Smooth muscle cell of the brain vasculature (primary cell): ENCODE data around the gene TNS3.

Experiments
- DNase-seq: peaks from one replicate; pipeline ENCODE4 v3.0.0-alpha.2; 2012; ENCODE audit warnings: low read depth, low spot score

TNS3 gene

DNA sequence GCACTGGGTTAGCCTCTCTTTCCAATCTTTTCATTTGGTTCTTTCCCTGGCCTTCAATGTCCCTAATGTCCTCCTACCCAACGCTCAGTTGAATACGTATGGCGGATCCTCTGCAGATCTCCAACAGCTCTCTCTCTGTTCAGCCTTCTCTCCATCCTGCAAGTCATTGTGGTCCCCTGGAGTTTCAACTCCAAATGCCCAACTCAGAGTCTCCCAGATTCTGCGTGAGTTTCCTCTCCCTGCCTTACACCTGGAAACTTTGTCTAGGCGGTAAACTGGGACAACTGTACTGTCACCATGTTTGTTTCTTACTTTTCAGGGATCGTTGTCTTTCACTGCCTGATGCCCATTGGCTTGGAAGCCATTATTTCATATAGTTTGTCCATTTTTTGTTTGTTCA is 273.1 kb downstream of the TNS3 start:
- no peak for DNase-seq

DNA sequence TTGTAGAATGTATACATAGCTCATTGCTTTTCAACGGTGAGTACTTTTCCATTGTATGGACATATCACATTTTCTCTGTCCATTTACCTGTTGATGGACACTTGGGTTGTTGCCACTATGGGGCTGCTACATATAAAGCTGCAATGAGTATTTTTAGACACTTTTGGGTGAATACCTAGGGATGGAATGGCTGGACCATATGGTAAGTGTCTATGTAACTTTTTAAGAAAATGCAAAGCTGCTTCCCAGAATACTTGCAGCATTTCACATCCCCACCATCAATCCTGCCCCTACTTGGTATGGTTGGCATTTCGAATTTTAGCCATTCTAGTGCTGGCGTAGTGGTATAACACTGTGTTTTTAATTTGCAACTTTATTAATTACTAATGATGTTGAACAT is 274.6 kb downstream of the TNS3 start:
- no peak for DNase-seq

DNA sequence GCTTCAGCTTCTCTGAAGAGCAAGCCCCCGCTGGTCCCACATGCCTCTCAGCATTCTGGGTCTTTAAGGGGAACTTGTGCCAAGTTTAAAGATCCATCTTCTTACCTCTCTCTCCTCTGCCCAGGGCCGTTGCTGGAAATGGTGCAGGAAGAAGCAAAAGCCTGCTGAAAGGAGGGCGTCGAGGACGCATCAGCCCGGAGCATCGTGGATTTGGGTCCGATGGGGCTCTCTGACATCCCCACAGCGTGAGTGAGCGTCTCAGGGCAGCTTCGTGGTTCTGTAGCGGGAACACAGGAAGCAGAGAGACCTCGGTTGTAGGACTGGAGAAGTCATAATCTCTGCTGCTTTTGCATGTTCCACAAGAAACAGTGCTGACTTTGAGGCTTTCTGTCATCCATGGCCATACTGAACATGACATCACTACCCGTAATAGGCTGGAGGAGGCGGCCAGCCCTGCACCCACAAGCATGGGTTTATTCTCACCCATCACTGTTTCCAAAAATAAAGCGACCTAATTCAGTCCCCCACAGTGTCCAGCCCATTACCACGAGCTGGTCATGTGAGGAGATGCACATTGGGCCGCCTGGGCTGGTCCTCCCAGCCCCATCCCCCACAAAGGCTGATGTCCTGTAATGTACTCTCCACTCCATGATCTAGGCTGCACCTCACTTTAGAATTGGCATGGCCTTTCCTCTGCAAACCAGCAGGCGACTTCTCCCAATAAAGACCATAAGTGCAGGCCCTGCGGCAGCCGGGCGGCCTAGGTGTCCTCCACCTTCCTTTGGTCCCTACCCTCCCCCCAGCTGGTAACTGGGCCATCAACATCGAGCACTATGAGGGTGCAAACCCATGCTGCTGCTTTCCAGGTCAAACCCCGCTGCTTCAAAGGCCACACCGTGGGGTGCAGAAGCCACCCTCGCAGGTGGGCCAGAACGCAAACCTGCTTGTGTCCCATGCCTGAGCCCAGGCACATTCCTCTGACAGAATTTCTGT is 276.9 kb downstream of the TNS3 start:
- no peak for DNase-seq

- no peak for DNase-seq
Measured at GRCh38 chr7:47303695-47304453, 278.0 kb downstream of the TNS3 start.

- DNase-seq: no peak
Measured at GRCh38 chr7:47303014-47303694, 278.8 kb downstream of the TNS3 start.

DNA sequence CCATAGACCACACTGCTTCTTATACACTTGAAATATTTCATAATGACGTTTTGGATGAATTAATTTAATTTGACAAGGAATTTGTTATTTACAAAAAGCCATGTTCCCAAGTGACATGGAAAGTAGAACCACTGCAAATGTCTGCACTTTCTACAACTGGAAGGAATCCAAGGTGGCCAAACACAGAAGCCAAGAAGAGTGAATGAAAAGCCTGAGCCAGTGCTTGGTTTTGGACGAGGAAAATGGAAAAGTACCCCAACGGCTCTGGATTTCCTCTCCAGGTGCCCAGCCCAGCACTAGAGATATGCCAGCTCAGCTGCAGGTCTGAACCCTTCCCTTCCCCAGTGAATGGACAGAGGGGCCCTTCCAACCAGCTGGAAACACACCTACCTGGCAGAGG is 279.4 kb downstream of the TNS3 start:
- no peak for DNase-seq

GRCh38 chr7:47301657-47302295 is 280.1 kb downstream of the TNS3 start:
- DNase-seq: no peak

GRCh38 chr7:47301105-47301477 is 280.8 kb downstream of the TNS3 start:
- no peak for DNase-seq

DNA sequence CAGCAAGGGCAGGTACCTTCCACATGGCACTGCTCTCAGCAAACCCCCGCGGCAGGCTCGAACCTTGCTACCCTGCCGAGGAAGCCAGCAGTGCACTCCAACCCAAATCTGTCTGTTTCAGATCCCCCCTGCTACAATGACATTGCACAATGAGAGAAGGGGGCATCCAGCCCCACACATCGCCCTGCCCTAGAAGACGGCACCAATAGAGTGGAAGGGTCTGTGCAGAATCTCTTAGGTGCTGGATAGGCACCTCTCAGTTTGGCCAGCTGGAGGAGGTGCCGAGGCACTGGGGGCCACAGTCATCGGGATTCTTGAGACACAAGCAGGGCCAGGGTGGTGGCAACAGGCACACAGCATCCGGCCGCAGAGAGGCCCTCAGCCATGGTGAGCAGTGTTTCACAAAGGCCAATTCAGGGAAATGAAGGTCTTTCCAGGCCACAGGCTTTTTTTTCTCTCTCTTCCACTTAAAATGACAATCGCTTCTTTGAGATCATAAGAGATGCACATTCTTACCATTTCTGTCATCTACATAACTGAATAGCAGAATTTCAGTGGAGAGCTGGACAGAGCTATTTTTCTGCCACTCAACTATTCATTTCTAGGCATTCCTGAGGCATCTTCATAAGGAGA is 281.3 kb downstream of the TNS3 start:
- DNase-seq: no peak

DNA sequence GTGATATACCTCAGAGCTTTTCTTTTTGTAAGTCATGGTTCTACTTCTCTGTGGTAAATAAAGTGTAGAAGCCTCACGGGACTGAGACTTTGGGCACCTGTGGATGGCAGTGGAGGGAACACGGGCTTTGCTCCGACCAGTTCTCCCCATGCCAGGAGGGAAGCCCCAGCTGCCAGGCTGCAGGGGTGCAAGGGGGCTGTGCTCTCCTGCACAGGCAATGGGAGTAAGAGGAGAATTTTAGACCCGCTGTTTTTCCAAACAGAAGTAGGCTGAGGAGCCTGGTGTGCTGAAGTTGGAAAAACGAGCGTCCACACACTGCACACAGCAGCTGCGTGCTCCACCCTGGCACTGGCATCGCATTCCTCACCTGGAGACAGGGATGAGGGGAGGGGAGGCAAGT is 282.4 kb downstream of the TNS3 start:
- no peak for DNase-seq

DNA sequence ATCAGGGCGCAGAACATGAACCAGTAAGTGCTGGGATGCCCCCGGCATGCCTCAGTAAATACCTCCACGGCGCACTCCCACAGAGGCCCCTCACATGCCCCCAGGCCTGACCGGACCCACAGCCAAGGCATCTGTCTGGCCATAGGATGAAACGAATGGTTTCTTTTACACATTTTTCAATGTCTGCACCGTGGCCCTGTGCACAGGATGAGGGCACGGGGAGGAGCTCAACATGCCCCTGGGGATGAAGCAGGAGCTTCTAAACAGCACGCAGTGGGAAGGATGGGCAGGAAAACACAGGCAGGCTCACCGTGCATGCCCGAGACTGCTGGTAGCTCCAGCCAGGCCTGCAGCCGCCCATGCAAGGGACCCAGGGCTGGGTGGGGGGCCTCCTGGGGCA is 283.3 kb downstream of the TNS3 start:
- no peak for DNase-seq

DNA sequence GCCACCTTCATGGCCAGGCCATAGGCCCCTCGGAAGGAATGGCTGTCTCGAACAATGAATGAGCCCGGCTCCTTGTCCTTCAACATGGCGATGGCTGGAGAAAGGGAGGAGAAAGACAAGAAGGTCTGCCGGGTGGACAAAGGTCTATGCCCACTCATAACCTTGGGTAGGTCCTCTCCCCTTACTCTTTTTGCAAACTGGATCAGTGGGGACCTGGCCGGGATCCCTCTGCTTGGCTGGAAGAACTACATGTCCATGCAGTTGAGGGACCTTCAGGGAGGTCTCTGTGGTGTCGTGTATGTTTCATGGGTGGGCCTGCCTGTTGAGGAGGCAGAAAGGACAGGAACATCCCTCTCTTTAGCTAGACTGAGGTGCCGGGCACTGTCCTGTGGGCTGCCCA is 284.8 kb downstream of the TNS3 start:
- no peak for DNase-seq

DNA sequence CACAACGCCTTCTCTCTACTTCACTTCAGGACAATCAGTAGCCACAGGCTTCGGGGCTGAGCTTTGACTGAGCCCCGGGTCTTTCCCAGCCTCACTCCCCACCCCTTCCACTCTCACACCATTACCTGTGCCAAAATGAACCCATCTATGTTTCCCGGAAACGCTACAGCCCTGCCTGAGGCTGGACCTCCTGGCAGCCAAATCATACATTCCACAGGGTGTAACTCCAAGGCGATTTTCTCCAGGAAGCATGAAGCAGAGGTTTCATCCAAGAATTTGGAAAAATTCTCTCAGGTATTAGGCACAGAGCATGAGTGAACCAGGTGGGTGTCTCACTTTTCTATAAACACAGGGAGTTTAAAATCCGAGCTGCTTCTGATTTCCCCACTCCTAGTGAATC is 286.3 kb downstream of the TNS3 start:
- DNase-seq: no peak

DNA sequence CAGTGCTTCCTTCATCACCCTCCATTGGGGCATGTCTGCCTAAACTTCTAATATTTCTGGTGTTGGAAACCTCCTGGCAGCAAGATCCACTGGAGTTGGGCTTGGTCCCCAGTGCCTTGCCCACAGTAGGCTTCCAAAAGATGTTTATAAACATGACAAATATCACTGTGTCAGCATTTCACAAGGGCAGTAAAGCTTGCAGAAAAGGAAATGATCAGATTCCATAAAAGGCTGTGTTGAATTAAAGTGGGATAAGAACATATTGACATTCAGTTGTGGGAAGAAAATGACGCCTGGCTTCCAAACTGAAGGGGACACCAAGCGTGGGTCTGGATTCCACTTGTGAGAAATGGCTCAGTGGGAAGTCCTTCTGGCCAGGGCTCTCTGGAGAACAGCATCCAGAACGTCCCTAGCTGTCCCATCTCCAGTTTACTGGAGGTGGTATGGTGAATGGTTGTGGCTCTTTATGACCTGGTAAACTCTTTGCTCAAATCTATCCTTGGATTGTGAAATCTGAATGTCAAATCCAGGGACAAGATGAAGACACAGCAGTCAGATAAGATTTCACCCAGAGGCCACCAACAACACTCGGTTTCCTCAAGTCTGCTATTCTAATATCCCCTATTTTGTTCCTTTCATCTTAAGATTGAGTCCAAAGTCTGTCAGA is 287.2 kb downstream of the TNS3 start:
- no peak for DNase-seq

GRCh38 chr7:47293884-47294555 is 287.9 kb downstream of the TNS3 start:
- DNase-seq: no peak

DNA sequence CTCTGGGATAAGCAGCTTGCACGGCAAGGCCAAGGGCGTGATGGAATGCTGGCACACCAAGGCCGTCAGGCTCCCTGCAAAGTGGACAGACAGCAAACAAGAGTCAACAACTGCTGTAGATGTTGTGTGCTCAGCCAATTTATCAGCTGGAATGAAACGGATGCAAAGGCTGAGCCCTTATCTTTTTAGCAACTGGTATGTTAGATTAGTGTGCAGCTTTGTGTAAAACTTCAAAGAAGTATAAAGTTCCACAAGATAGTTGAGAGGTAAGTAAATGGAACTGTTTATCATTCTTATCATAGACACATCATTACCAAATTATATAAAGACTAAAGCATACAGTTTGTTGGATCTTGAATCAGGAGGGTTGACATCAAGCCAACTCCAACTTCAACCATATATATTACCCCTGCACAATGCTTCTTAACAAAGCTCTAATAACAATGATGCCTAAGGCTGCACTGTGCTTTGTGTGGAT is 289.0 kb downstream of the TNS3 start:
- no peak for DNase-seq

GRCh38 chr7:47291461-47292081 is 290.3 kb downstream of the TNS3 start:
- DNase-seq: no peak

DNA sequence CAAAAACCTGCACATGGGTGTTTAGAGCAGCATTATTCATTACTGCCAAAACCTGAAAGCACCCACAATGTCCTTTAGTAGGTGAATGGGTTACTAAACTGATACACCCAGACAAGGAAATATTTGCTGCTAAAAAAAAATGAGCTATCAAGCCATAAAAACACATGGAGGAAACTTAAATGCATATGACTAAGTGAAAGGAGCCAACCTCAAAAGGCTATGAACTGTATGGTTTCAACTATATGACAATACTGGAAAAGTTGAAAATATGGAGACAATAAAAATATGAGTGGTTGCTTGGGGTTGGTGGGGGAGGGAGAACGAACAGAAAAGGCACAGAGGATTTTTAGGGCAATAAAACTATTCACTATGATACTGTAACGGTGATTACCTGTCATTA is 291.0 kb downstream of the TNS3 start:
- no peak for DNase-seq

DNA sequence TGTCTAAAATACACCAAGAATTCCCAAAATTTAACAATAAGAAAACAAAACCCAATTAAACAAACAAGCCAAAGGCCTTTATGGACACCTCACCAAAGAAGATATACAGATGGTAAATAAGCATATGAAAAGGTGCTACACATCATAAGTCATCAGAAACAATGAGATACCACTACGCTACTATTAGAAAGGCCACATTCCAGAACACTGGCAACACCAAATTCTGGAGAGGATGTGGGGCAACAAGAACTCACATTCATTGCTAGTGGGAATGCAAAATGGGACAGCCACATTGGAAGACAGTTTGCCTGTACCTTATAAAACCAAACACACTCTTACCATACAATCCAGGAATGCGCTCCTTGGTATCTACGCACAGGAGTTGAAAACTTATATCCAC is 291.4 kb downstream of the TNS3 start:
- DNase-seq: no peak

DNA sequence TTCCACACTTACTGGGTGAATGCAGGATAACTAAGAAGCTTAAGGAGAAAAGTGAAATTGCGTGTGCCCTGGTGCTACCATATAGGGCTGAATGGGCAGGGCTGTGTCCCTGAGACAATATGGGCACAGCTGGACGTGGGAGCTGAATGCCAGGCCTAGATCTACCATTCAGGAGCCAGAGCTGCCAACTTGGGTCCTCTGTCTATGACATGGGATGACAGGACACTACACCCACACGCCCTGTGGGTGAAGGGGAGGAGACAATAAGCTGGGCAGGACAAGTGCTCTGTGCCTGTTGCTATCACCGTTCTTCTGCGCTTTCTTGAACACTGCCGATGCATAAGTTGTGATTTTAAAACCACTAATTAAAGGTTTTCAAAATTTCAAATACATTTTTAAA is 293.9 kb downstream of the TNS3 start:
- DNase-seq: no peak
